CD4-positive, alpha-beta memory T cell (primary cell): ENCODE data around the gene CDYL. TPM values are rescaled to one million over a fixed set of nuclear protein-coding genes. Genes with fewer than 3 reads are reported as not detected.

Source experiments
- CTCF ChIA-PET: fragments of 350-600 bp; sonication (Branson Sonifier 250); formaldehyde crosslinking; loops from one replicate; lab custom pipeline; 2021; ENCODE audit warnings: inconsistent platforms; ENCODE audit not compliant: partially characterized antibody; lab: Charles Lee
- POLR2A ChIA-PET: fragments of 350-600 bp; sonication (Branson Sonifier 250); formaldehyde crosslinking; loops from one replicate; lab custom pipeline; 2021; ENCODE audit not compliant: partially characterized antibody; lab: Charles Lee
- DNase-seq, 5 donors: peaks; one replicate each; pipeline versions ENCODE4 v3.0.0 to v3.0.0-alpha.2; 2020 to 2022; ENCODE audit warnings: mixed read lengths in 1 of 5
- H3K27ac ChIP-seq: one replicate; pipeline ENCODE4 v1.7.0; 2013; ENCODE audit warnings: low read depth, low read length
- H3K27me3 ChIP-seq: 2 replicates; pipeline ENCODE4 v1.7.0; 2013; ENCODE audit warnings: mild to moderate bottlenecking, low read length, moderate library complexity; ENCODE audit not compliant: insufficient read depth
- H3K36me3 ChIP-seq: 2 replicates; pipeline ENCODE4 v1.7.0; 2013; ENCODE audit warnings: mild to moderate bottlenecking, low read length, moderate library complexity; ENCODE audit not compliant: insufficient read depth
- H3K4me1 ChIP-seq: 2 replicates; pipeline ENCODE4 v1.7.0; 2013; ENCODE audit warnings: mild to moderate bottlenecking, low read length, moderate library complexity; ENCODE audit not compliant: insufficient read depth
- H3K4me3 ChIP-seq, 2 donors: one replicate each; pipeline ENCODE4 v1.7.0; 2013; ENCODE audit warnings: low read length in 2 of 2, mild to moderate bottlenecking in 1 of 2
- H3K9me3 ChIP-seq, 2 donors: one replicate each; pipeline ENCODE4 v1.7.0; 2013; ENCODE audit warnings: low read length in 2 of 2, control low read depth in 1 of 2; ENCODE audit not compliant: control insufficient read depth in 1 of 2
- H3K27ac Mint-ChIP-seq, 7 donors: one replicate each; pipeline ENCODE4 v1.8.0; 2020 to 2021; ENCODE audit warnings: mixed read lengths in 7 of 7, mild to moderate bottlenecking in 6 of 7, inconsistent platforms in 3 of 7, moderate library complexity in 3 of 7
- H3K27me3 Mint-ChIP-seq, 2 donors: one replicate each; pipeline ENCODE4 v1.8.0; 2020 to 2021; ENCODE audit warnings: mixed read lengths in 2 of 2
- H3K36me3 Mint-ChIP-seq, 2 donors: one replicate each; pipeline ENCODE4 v1.8.0; 2020 to 2021; ENCODE audit warnings: mixed read lengths in 2 of 2, inconsistent platforms in 1 of 2, mild to moderate bottlenecking in 1 of 2
- H3K4me1 Mint-ChIP-seq, 4 donors: one replicate each; pipeline ENCODE4 v1.8.0; 2020 to 2021; ENCODE audit warnings: mixed read lengths in 4 of 4, mild to moderate bottlenecking in 1 of 4
- H3K4me3 Mint-ChIP-seq, 8 donors: one replicate each; pipeline ENCODE4 v1.8.0; 2020 to 2021; ENCODE audit warnings: mixed read lengths in 8 of 8, mild to moderate bottlenecking in 7 of 8, moderate library complexity in 6 of 8, inconsistent platforms in 3 of 8
- H3K9me3 Mint-ChIP-seq, 8 donors: one replicate each; pipeline ENCODE4 v1.8.0; 2020 to 2021; ENCODE audit warnings: mixed read lengths in 8 of 8, mild to moderate bottlenecking in 5 of 8, inconsistent platforms in 3 of 8, moderate library complexity in 1 of 8
- intact Hi-C: fragments of 100-400 bp; cut with micrococcal nuclease; formaldehyde crosslinking; loops from one replicate; pipeline ENCODE4 v1.15.1; 2023
- polyA plus RNA-seq, 2 donors: library from polyadenylated mRNA; unstranded; fragments of 300-500 nt; fragmentation: Illumina TruSeq; gene quantifications; one replicate each; pipeline ENCODE4 v1.2.3, GENCODE V29; 2021
- total RNA-seq, 2 experiments: library from RNA; stranded (reverse); gene quantifications; one replicate each; pipeline ENCODE4 v1.2.3, GENCODE V29; 2021

Gene CDYL
- total and polyA plus RNA-seq, 4 experiments from 2014 or later = 1.5 to 36.7 (median 19.2) TPM

DNA sequence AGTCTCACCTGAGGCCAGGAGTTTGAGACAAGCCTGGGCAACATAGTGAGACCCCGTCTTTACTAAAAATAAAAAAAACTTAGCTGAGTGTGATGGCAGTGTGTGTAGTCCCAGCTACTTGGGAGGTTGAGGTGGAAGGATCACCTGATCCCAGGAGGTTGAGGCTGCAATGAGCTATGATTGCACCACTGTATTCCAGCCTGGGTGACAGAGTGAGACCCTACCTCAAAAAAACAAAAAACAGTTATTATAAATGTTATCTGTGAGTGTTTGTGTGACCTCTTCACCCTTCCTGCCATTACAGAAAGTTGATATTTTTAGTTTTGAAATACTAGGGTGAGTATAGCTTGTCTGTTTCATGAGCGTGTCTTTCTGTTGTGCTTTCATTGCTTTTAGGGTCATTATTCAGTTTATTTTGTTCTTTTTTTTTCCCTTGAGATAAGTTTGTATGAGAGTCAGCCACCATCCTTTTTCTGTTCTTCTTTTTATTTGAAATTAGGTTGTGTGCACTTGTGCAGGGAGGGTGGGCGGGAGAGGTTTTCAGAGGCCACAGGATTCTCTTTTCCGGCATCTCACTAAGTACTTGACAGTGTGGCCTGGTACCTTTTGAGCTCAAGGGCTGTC, 26.2 kb downstream of the CDYL start:
- DNase-seq = no peak
- intact Hi-C loops = no loop called here
- Mint-ChIP-seq H3K36me3 (peaks cover 0 to 4% of the 10 kb centered on the region in 2 donors), H3K27ac (peak overlapping the region in 2 of 7 donors; percentile 7 to 79), H3K9me3 (peaks cover 4 to 22% (median 10%) of the 10 kb centered on the region in 8 donors), H3K4me3 (peak overlapping the region in 2 of 8 donors; percentile 30 to 39), H3K4me1 (peaks cover 53 to 88% (median 68%) of the 10 kb centered on the region in 4 donors), H3K27me3 (peaks cover 0 to 1% of the 10 kb centered on the region in 2 donors)
- H3K9me3 ChIP-seq = no peaks in the 10 kb centered on the region
- CTCF ChIA-PET = no interaction called here
- no peak overlapping the region for H3K4me3 ChIP-seq
- no peaks in the 10 kb centered on the region for H3K27me3 ChIP-seq
- H3K4me1 ChIP-seq = peaks cover 28% of the 10 kb centered on the region
- H3K27ac ChIP-seq = no peak overlapping the region
- POLR2A ChIA-PET = interaction anchor here (1.7 kb wide), 1 partner anchor 26 kb away, joined by 6 read pairs; the partner anchor contains the start of gene CDYL
- H3K36me3 ChIP-seq = no peaks in the 10 kb centered on the region

DNA sequence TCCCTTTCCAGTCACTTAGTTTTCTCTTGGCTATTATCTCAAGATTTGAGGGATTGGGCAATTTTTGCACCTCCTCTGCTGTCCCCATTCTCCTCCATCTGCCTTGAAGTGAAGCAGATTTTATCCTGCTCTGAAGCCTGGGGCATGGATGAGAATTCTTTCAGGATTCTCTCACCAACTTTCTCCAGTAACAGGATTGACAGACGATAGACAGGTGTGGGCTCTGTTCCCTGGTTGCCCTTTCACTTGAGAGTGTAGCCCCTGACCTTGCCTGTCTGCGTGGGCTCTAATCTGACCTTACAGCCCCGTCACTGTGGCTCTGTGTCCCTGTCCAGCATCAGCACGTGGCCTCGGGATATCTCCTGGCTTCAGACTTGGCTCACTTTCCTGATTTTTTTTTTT, 27.1 kb downstream of the CDYL start:
- CTCF ChIA-PET = interaction anchor here (1.0 kb wide), 1 partner anchor 13 kb away, joined by 4 read pairs; no protein-coding TSS in a partner anchor
- Histone ChIP-seq H3K4me1 (peaks cover 26% of the 10 kb centered on the region), H3K27me3 (no peaks in the 10 kb centered on the region), H3K9me3 (no peaks in the 10 kb centered on the region), H3K4me3 (no peak overlapping the region), H3K27ac (no peak overlapping the region), H3K36me3 (no peaks in the 10 kb centered on the region)
- peak overlapping the region in 2 of 8 donors; percentile 21 to 30 for H3K4me3 Mint-ChIP-seq
- peak overlapping the region in 2 of 7 donors; percentile 11 to 43 for H3K27ac Mint-ChIP-seq
- intact Hi-C loops = no loop called here
- no peak for DNase-seq
- peaks cover 4 to 6% of the 10 kb centered on the region in 2 donors for H3K36me3 Mint-ChIP-seq
- peaks cover 0 to 1% of the 10 kb centered on the region in 2 donors for H3K27me3 Mint-ChIP-seq
- POLR2A ChIA-PET = no interaction called here
- H3K4me1 Mint-ChIP-seq = peaks cover 51 to 78% (median 65%) of the 10 kb centered on the region in 4 donors
- H3K9me3 Mint-ChIP-seq = peaks cover 5 to 22% (median 10%) of the 10 kb centered on the region in 8 donors

DNA sequence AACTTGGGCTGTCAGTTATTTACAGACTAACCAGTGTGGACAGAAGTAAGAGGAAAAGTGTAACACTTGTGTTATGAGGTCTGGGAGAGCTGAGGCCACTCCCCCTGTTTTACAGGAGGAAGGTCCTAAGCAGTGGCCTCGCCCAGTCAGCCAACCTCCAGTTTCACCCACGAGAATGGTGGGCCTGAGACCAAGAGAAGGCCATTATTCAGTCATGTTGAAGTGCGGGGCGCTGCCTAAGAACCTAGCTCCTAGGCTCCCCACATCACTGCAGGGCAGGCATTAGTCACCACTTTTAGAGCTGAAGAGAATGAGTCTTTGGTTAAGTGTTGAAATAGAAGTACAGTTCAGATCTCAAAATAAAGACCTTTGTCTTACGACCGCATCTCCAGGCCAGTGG, 27.9 kb downstream of the CDYL start:
- Mint-ChIP-seq H3K27me3 (peaks cover 0 to 1% of the 10 kb centered on the region in 2 donors), H3K9me3 (peaks cover 5 to 17% (median 11%) of the 10 kb centered on the region in 8 donors), H3K4me1 (peaks cover 50 to 77% (median 63%) of the 10 kb centered on the region in 4 donors), H3K27ac (peak overlapping the region in 1 of 7 donors; percentile 37), H3K4me3 (peak overlapping the region in 1 of 8 donors; percentile 4), H3K36me3 (peaks cover 4 to 13% of the 10 kb centered on the region in 2 donors)
- Histone ChIP-seq H3K27ac (no peak overlapping the region), H3K4me3 (no peak overlapping the region), H3K36me3 (no peaks in the 10 kb centered on the region), H3K27me3 (no peaks in the 10 kb centered on the region), H3K4me1 (peaks cover 23% of the 10 kb centered on the region), H3K9me3 (no peaks in the 10 kb centered on the region)
- intact Hi-C loops = no loop called here
- ChIA-PET CTCF (interaction anchor here (1.0 kb wide), 1 partner anchor 14 kb away, joined by 4 read pairs; no protein-coding TSS in a partner anchor), POLR2A (no interaction called here)
- DNase-seq = no peak

DNA sequence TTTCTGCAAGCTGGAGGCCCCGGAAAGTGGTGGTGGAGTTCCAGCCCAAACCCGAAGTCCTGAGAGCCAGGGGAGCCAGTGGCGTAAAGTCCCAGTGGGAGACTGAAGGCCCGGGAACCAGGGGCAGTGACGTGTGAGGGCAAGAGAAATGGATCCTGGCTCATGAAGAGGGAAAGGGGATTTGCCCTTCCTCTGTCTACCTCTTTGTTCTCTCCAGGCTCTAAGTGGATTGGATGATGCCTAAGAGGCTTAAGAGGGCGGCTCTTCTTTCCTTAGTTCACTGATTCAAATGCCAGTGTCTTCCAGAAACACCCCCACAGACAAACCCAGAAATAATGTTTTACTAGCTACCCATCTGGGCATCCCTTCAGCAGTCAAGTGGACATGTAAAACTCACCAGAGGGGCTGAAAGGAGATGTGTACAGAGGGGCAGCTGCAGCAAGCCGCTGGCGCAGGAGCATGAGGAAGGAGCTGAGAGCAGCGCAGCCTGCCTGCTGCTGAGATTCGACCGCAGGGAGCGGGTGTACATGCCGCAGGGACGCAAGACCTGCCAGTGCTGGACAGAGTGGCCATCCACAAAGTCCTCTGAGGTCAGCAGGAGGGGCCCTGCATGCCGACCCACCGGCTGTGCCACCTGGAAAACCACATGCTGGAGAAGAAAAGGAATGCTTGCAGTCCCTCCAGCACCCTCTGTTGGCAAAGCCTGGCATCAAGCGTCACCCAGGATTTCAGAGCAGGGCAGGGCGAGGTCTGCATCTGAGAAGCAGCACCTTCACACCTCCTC, 29.5 kb downstream of the CDYL start:
- peak in 1 of 5 donors; percentile 10 for DNase-seq
- Mint-ChIP-seq H3K4me1 (peaks cover 51 to 83% (median 68%) of the 10 kb centered on the region in 4 donors), H3K9me3 (peaks cover 2 to 15% (median 9%) of the 10 kb centered on the region in 8 donors), H3K27ac (peak overlapping the region in 1 of 7 donors; percentile 72), H3K27me3 (peaks cover 0 to 1% of the 10 kb centered on the region in 2 donors), H3K36me3 (peaks cover under 1 to 13% of the 10 kb centered on the region in 2 donors), H3K4me3 (peak overlapping the region in 1 of 8 donors; percentile 20)
- H3K4me1 ChIP-seq = peaks cover 26% of the 10 kb centered on the region
- intact Hi-C loops = no loop called here
- no peaks in the 10 kb centered on the region for H3K27me3 ChIP-seq
- H3K36me3 ChIP-seq = no peaks in the 10 kb centered on the region
- ChIA-PET CTCF (interaction anchor here (0.9 to 1.4 kb wide), 3 partner anchors 21 to 44 kb away, joined by 3 read pairs; partner anchors contain the start of gene CDYL), POLR2A (no interaction called here)
- H3K27ac ChIP-seq = no peak overlapping the region
- no peaks in the 10 kb centered on the region for H3K9me3 ChIP-seq
- no peak overlapping the region for H3K4me3 ChIP-seq

DNA sequence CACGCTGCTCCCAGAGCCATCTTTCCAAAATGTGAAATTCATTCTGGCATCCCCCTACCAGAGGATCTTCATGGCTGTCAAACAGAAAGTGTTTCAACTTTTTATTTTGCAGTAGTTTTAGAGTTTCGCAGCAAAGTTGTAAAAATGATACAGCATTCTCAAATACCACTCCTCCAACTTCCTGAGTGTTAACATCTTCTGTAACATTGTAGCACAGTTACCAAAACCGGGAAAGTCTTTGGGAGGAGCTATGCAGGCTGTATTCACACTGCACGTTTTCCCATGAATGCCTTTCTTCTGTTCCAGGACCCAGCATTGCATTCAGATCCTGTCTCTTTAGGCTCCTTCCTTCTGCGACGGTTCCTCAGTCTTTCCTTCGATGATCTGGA, 30.1 kb downstream of the CDYL start:
- H3K9me3 Mint-ChIP-seq = peaks cover 0 to 13% (median 4%) of the 10 kb centered on the region in 8 donors
- no peak overlapping the region for H3K4me3 Mint-ChIP-seq

DNA sequence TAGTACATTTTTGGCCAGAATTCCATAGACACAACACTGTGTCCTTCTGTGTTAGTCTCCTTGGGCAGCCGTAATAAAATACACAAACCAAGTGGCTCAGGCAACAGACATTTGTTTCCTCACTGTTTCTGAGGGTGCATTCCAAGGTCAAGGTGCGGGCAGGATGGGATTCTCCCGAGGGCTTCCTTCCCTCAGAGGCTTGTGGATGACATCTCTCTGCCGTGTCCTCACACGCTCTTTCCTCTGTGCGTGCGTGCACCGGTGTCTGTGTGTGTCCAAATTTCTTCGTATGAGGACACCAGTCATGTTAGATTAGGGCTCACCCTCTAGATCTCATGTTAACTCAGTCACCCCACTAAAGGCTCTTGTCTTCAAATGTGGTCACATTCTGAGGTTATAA, 30.6 kb downstream of the CDYL start:
- peaks cover 25% of the 10 kb centered on the region for H3K4me1 ChIP-seq
- peaks cover 0 to 13% of the 10 kb centered on the region in 2 donors for H3K36me3 Mint-ChIP-seq
- no peaks in the 10 kb centered on the region for H3K27me3 Mint-ChIP-seq
- peak overlapping the region in 1 of 7 donors; percentile 54 for H3K27ac Mint-ChIP-seq
- H3K27me3 ChIP-seq = no peaks in the 10 kb centered on the region
- H3K4me3 Mint-ChIP-seq = no peak overlapping the region
- peaks cover 0 to 11% (median 3%) of the 10 kb centered on the region in 8 donors for H3K9me3 Mint-ChIP-seq
- no peak for DNase-seq
- H3K36me3 ChIP-seq = no peaks in the 10 kb centered on the region
- ChIA-PET CTCF (interaction anchor here (0.7 to 1.4 kb wide), 2 partner anchors 20 to 298 kb away, joined by 3 read pairs; no protein-coding TSS in a partner anchor), POLR2A (no interaction called here)
- intact Hi-C loops = no loop called here
- peaks cover 47 to 82% (median 63%) of the 10 kb centered on the region in 4 donors for H3K4me1 Mint-ChIP-seq
- no peak overlapping the region for H3K4me3 ChIP-seq
- H3K27ac ChIP-seq = no peak overlapping the region
- H3K9me3 ChIP-seq = no peaks in the 10 kb centered on the region

More for the DNA sequence above, 30.1 kb downstream of the CDYL start:
- no peak for DNase-seq
- Mint-ChIP-seq H3K4me1 (peaks cover 51 to 83% (median 65%) of the 10 kb centered on the region in 4 donors), H3K27me3 (no peaks in the 10 kb centered on the region), H3K27ac (no peak overlapping the region), H3K36me3 (peaks cover 0 to 13% of the 10 kb centered on the region in 2 donors)
- intact Hi-C loops = no loop called here
- H3K36me3 ChIP-seq = no peaks in the 10 kb centered on the region
- CTCF ChIA-PET = interaction anchor here (0.9 to 1.4 kb wide), 2 partner anchors 21 to 45 kb away, joined by 3 read pairs; no protein-coding TSS in a partner anchor
- POLR2A ChIA-PET = no interaction called here
- no peak overlapping the region for H3K4me3 ChIP-seq
- no peaks in the 10 kb centered on the region for H3K9me3 ChIP-seq
- no peaks in the 10 kb centered on the region for H3K27me3 ChIP-seq
- peaks cover 26% of the 10 kb centered on the region for H3K4me1 ChIP-seq
- H3K27ac ChIP-seq = no peak overlapping the region
